Duodenal mucosa (tissue), 2 donors: ENCODE results near the gene SCYL1.
"Not testable (repeated sequence)": the region's sequence is repeated elsewhere in the genome, so short reads cannot be mapped to it uniquely, and the experiment has no call there.

Source experiments
- H3K27ac ChIP-seq: one replicate; pipeline ENCODE4 v1.7.0; 2013; ENCODE audit warnings: low read depth, low read length
- H3K27me3 ChIP-seq, 2 donors: one replicate each; pipeline ENCODE4 v1.7.0; 2013; ENCODE audit warnings: low read length in 2 of 2, control low read depth in 1 of 2; ENCODE audit not compliant: insufficient read depth in 2 of 2, control insufficient read depth in 1 of 2
- H3K36me3 ChIP-seq, 2 donors: one replicate each; pipeline ENCODE4 v1.7.0; 2013; ENCODE audit warnings: low read length in 2 of 2, control low read depth in 1 of 2; ENCODE audit not compliant: insufficient read depth in 2 of 2, control insufficient read depth in 1 of 2
- H3K4me1 ChIP-seq, 2 donors: one replicate each; pipeline ENCODE4 v1.7.0; 2013; ENCODE audit warnings: low read length in 2 of 2, control low read depth in 1 of 2; ENCODE audit not compliant: insufficient read depth in 2 of 2, control insufficient read depth in 1 of 2
- H3K4me3 ChIP-seq, 2 donors: one replicate each; pipeline ENCODE4 v1.7.0; 2013; ENCODE audit warnings: low read length in 2 of 2, low read depth in 1 of 2
- H3K9ac ChIP-seq, 2 donors: one replicate each; pipeline ENCODE4 v1.7.0; 2013; ENCODE audit warnings: low read length in 2 of 2, low read depth in 1 of 2
- H3K9me3 ChIP-seq, 2 donors: one replicate each; pipeline ENCODE4 v1.7.0; 2013; ENCODE audit warnings: low read length in 2 of 2, control low read depth in 1 of 2; ENCODE audit not compliant: control insufficient read depth in 1 of 2

Gene SCYL1

DNA sequence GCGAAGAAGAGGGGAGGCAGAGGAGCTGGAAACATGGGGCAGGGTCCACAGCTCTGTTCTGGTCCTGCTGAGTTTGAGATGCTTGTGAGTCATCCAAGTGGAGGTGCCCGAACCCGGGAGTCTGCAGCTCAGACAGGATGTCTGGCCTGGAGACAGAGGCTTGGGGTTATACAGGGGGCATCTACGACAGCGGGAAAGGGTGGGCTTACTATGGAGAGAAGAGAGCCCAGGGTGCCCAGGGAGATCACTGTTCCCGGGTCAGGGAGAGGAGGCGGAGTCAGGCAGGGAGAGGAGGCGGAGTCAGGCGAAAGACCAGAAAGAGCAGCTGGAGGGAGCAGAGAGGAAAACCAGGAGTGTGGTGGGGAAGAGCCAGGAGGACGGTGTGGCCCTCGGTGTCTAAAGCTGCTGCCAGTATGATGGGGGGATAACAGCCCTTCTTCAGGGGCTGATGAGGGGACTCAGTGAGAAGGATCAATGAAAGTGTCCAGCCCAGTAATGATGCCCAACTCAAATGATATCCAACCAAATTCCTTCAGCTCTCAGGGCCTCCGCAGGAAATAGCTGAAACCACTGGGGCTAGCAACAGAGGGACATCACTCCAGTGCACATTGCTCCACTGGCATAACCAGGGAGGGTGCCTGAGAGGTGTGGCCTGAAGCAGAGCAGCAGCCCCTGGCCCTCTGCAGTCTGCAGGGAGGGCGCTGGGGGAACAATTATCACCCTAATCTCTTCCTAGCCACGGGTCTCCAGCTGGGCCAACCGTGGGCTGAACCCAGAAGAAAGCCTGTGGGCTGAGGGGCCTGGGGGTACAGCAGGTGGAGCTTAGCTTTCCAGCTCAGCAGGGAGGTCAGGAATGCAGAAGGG lies 35.9 kb downstream of the SCYL1 start:
- Histone ChIP-seq H3K9me3 (no peaks in the 10 kb centered on the region), H3K27me3 (no peaks in the 10 kb centered on the region), H3K36me3 (no peaks in the 10 kb centered on the region), H3K9ac (peak overlapping the region; percentile 25 to 44), H3K4me3 (no peak overlapping the region), H3K4me1 (peaks cover 34 to 37% of the 10 kb centered on the region in 2 donors), H3K27ac (no peak overlapping the region)

DNA sequence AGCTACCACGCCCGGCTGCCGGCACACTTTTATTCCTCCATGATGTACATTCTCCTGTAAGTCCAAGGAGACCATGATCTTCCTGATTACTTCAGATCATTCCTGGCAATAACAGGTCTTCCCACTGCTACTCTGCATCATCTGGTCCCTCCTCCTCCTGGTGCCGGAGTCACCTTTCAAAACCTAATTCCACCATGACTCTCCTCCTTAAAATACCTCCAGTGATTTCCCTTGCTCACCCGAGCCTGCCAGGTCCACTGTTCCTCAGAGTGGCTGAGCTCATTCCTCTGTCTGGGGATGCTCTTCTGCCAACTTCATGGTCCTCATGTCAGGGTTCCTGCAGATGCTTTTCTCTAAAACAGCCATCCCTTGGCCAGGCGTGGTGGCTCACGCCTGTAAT lies 37.1 kb downstream of the SCYL1 start:
- no peak overlapping the region for H3K9ac ChIP-seq
- no peak overlapping the region for H3K4me3 ChIP-seq
- H3K27me3 ChIP-seq, result no peaks in the 10 kb centered on the region
- peaks cover 36 to 38% of the 10 kb centered on the region in 2 donors for H3K4me1 ChIP-seq
- no peak overlapping the region for H3K27ac ChIP-seq
- H3K36me3 ChIP-seq, result no peaks in the 10 kb centered on the region
- no peaks in the 10 kb centered on the region for H3K9me3 ChIP-seq

DNA sequence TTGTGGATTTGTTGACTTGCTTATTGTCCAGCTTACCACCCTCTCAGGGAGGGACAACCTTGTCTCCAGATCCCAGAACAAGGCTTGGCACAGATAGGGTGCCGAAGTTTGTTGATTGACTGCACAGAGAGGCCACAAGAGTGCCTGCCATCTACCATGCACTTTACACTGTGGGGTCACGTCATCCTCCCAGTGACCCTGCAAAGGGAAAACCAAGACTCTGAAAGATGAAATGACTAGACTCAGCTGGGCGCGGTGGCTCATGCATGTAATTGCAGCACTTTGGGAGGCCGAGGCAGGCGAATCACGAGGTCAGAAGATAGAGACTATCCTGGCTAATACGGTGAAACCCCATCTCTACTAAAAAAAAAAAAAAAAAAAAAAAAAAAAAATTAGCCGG lies 37.9 kb downstream of the SCYL1 start:
- Histone ChIP-seq H3K27ac (no peak overlapping the region), H3K9ac (no peak overlapping the region)

DNA sequence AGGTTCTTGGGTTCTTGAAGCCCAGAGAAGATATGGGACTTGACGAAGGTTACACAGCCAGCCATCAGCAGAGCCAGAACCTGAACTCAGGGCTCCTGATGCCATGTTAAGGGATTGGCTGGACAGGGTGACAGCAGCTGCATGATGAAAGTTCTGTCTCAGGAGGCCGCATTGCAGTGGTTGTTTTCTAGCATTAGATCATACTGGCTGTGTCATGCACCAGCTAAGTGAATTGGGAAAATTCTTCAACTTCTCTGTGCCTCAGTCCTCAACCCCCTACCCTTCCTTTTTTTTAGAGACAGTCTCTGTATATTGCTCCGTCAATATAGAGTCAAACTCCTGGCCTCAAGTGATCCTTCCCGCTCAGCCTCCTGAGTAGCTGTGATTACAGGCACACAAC lies 38.7 kb downstream of the SCYL1 start:
- H3K27ac ChIP-seq, result no peak overlapping the region
- no peaks in the 10 kb centered on the region for H3K36me3 ChIP-seq
- no peaks in the 10 kb centered on the region for H3K27me3 ChIP-seq
- no peaks in the 10 kb centered on the region for H3K9me3 ChIP-seq
- H3K4me1 ChIP-seq, result peaks cover 32 to 44% of the 10 kb centered on the region in 2 donors
- no peak overlapping the region for H3K9ac ChIP-seq
- no peak overlapping the region for H3K4me3 ChIP-seq

More for the DNA sequence above, 37.9 kb downstream of the SCYL1 start:
- Histone ChIP-seq H3K36me3 (no peaks in the 10 kb centered on the region), H3K4me1 (peaks cover 32 to 39% of the 10 kb centered on the region in 2 donors), H3K27me3 (no peaks in the 10 kb centered on the region), H3K4me3 (no peak overlapping the region), H3K9me3 (no peaks in the 10 kb centered on the region)

DNA sequence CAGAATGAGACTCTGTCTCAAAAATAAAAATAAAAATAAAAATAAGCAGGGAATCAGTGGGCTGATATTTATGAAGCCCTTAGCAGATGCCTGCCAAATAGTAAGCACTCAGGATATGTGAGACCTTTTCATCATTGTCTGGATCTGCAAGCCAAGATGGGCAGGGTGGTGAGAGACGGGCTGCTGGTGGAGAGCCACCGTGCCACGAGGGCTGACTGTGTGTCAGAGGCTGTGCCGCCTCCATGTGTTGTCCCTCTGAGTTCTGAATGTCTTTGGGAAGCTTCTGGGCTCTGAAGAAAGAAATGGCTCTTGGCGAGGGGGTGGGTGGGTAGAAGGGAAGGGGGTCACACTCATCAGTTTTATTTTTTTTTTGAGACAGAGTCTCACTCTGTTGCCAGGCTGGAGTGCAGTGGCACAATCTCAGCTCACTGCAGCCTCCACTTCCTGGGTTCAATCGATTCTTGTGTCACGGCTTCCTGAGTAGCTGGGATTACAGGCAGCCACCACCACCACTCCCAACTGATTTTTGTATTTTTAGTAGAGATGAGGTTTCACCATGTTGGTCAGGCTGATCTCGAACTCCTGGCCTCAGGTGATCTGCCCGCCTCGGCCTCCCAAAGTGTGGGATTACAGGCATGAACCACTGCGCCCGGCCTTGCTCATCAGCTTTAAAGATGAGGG lies 40.1 kb downstream of the SCYL1 start:
- H3K36me3 ChIP-seq, H3K4me3 ChIP-seq, H3K27ac ChIP-seq, H3K9me3 ChIP-seq, H3K9ac ChIP-seq, H3K27me3 ChIP-seq: not testable (repeated sequence)
- H3K4me1 ChIP-seq, result peaks cover 30 to 42% of the 10 kb centered on the region in 2 donors

DNA sequence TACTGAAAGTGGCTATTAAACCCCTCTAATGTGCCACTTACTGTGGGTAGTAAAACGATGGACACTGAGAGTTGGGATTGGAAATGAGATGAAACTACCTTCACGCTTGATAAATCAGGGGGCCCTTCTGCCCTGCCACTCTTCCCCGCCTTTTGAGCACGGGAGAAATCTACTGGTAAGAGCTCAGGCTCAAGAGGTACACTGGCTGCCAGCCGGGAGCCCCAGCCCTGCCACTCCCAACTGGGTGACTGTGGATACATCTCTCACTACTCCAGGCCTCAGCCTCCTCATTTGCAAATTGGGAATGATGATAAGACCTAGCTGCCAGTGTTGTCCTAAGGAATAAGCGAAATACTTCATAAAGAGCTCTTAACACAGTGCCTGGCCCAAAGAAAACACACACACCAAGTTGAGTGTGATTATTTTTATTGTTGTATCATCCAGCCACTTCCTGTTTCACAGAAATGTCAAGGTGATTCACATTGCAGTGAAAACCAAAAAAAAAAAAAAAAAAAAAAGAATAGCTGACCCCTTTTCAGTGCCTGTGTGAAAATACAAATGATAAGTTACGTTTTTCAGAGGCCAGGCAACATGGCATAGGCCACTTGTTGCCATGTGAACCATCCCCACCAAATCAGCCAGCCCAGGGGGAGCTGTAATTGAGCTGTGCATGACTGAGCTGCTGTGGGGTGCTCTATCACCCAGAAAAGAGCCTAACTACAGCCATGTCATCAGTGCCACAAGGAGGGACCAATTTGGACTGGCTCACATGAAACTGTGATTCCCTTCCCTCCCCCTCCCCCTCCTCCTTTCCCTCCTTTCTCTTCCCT lies 41.0 kb downstream of the SCYL1 start:
- H3K9ac ChIP-seq, result no peak overlapping the region
- no peak overlapping the region for H3K27ac ChIP-seq
- H3K36me3 ChIP-seq, result no peaks in the 10 kb centered on the region
- H3K4me1 ChIP-seq, result peaks cover 24 to 39% of the 10 kb centered on the region in 2 donors
- H3K27me3 ChIP-seq, result no peaks in the 10 kb centered on the region
- no peaks in the 10 kb centered on the region for H3K9me3 ChIP-seq
- no peak overlapping the region for H3K4me3 ChIP-seq

DNA sequence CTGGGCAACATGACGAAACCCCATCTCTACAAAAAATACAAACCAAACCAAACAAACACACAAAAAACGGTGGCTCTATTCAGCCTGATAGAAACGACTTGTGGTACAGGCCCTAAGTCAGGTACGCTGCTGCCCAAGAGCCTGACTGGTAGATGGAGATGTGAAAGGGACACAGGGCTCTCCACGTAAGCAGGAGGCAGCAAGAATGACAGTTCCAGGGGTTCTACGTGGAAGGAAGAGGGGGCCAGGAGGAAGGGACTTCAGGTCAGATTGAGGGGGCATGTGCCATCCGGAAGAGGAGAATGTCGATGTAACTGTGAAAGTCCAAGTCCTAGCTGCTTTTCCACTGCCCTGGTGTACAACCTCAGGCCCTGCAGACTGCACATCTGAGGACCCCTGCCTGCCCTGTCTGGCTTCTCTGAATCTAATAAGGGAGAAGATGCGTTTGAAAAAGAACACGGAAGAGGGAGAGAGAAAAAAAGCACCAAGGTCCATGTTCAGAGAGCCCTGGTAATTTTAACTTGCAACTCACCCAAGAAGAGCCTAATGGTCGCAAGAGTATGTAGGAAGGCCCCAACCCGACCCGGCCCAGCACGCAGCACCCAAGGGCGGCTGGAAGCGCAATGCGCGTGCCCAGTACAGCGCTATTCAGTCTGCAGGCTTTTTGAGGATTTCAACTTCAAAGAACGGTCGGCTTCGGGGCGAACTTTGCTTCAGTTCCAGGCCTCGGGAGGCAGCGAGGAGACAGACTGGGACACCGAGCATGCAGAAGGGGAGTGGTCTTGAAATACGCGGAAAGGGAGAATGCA lies 44.5 kb downstream of the SCYL1 start:
- Histone ChIP-seq H3K27ac (peak overlapping the region; percentile 95), H3K9me3 (no peaks in the 10 kb centered on the region), H3K4me3 (peak overlapping the region; percentile 83 to 94), H3K36me3 (no peaks in the 10 kb centered on the region), H3K4me1 (peaks cover 43 to 59% of the 10 kb centered on the region in 2 donors), H3K27me3 (no peaks in the 10 kb centered on the region), H3K9ac (peak overlapping the region; percentile 61 to 94)

DNA sequence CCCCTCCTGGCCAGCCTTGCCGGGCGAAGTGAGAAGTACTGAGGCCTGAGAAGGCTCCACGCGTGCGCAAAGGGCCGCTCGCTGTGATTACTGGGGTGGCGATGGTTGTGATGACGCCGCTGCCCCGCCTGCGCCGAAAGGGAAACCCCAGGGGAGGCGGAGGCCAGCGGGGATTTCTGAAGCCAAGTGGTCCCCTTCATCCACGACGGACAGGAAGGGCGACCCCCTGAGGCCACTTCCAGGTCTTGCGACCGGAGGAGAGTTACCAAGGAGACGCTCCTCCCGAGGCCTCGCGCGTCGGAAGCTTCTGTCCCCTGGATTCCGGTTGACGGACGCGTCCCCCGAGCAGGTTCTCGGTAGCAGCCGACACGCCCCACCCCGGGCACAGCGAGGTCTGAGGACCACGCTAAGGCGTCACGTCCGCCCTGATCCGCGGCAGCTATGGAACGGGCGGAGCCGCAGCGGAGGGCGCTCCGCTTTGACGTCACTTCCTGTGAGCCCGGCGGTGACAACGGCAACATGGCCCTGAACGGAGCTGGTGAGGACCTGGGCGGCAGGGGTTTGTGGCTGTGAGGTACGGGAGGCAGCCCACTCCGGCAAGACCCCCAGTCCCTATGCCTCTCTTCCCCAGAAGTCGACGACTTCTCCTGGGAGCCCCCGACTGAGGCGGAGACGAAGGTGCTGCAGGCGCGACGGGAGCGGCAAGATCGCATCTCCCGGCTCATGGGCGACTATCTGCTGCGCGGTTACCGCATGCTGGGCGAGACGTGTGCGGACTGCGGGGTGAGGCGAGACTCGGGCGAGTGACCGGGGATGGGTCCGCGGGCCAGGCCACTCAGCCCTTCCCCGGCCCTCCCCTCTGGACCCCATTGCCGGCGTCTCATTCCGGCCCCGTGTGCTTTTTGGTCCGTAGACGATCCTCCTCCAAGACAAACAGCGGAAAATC lies 45.4 kb downstream of the SCYL1 start, which contains the start of gene ZNRD2:
Gene ZNRD2, plus strand, starts transcription at position 505 of the 946 bp plus-strand sequence. Its CDS starts 15 bp downstream, at position 520.
- Histone ChIP-seq H3K4me1 (peaks cover 49 to 66% of the 10 kb centered on the region in 2 donors), H3K27ac (peak within 1 kb of the TSS; percentile 95), H3K9ac (peak within 1 kb of the TSS; percentile 61 to 94), H3K9me3 (no peaks in the 10 kb centered on the region), H3K36me3 (no peaks in the 10 kb centered on the region), H3K4me3 (peak within 1 kb of the TSS; percentile 83 to 94), H3K27me3 (no peaks in the 10 kb centered on the region)
